HG03108 (cell line): ENCODE results near the gene ZNF609.

Source experiments
- ATAC-seq: cut with Tn5 transposase; IDR thresholded peaks from one replicate; pipeline ENCODE4 v1.9.1; 2021; ENCODE audit warnings: moderate library complexity; ENCODE audit not compliant: unreplicated experiment

Gene ZNF609

GRCh38 chr15:64690578-64691296, 230.4 kb downstream of the ZNF609 start:
- no peak for ATAC-seq

GRCh38 chr15:64691896-64692565, 231.7 kb downstream of the ZNF609 start:
- no peak for ATAC-seq

- ATAC-seq: no peak
Observed at GRCh38 chr15:64693134-64693533, 232.8 kb downstream of the ZNF609 start.

GRCh38 chr15:64694816-64695215, 234.4 kb downstream of the ZNF609 start:
- ATAC-seq: no peak

- no peak for ATAC-seq
Observed at GRCh38 chr15:64695561-64695992, 235.2 kb downstream of the ZNF609 start.

- ATAC-seq: no peak
Observed at GRCh38 chr15:64696481-64696880, 236.1 kb downstream of the ZNF609 start.

- no peak for ATAC-seq
Observed at GRCh38 chr15:64697911-64698369, 237.6 kb downstream of the ZNF609 start.

GRCh38 chr15:64698823-64699222, 238.4 kb downstream of the ZNF609 start:
- no peak for ATAC-seq

- no peak for ATAC-seq
Observed at GRCh38 chr15:64699751-64700388, 239.5 kb downstream of the ZNF609 start.

- no peak for ATAC-seq
Observed at GRCh38 chr15:64701051-64701450, 240.7 kb downstream of the ZNF609 start.

GRCh38 chr15:64701482-64702184, 241.3 kb downstream of the ZNF609 start:
- ATAC-seq: no peak

- peak; percentile 88 for ATAC-seq
Observed at GRCh38 chr15:64702816-64703631, 242.6 kb downstream of the ZNF609 start.

GRCh38 chr15:64703632-64703959, 243.2 kb downstream of the ZNF609 start:
- ATAC-seq: no peak

- no peak for ATAC-seq
Observed at GRCh38 chr15:64705006-64705405, 244.6 kb downstream of the ZNF609 start.

- no peak for ATAC-seq
Observed at GRCh38 chr15:64706011-64706911, 245.9 kb downstream of the ZNF609 start.

- no peak for ATAC-seq
Observed at GRCh38 chr15:64710676-64711428, 250.5 kb downstream of the ZNF609 start.

- ATAC-seq: no peak
Observed at GRCh38 chr15:64712353-64712752, 252.0 kb downstream of the ZNF609 start.

GRCh38 chr15:64713592-64713991, 253.2 kb downstream of the ZNF609 start:
- ATAC-seq: no peak

GRCh38 chr15:64716452-64716851, 256.1 kb downstream of the ZNF609 start:
- ATAC-seq: no peak
